ENCODE measurements around the gene PRR18. TPM values are rescaled to one million over a fixed set of nuclear protein-coding genes. Genes with fewer than 3 reads are reported as not detected.
A peak's percentile ranks its signal among the peaks of the same experiment; 100 is the strongest.

The PRR18 gene
- total and polyA plus RNA-seq, 2 of the 8 experiments (the other 6 are each of a cell fraction or from before 2014, with no cell fraction given) = 0.08 to 0.19 TPM

- peak overlapping the region; percentile 49; the same call in 1 of the 2 replicates for H2AFZ ChIP-seq (ENCODE audit: low read length)
- peak overlapping the region; percentile 94 for H2BK12ac ChIP-seq (ENCODE audit: low read depth, low read length)
- H3K4me2 ChIP-seq (ENCODE audit: insufficient read depth in 1 of 2, low read depth in 2 of 2, low read length in 2 of 2) = no peak overlapping the region
- H2BK20ac ChIP-seq (ENCODE audit: low read length) = no peak overlapping the region
- H3K4me3 ChIP-seq (ENCODE audit: extremely low read depth in 1 of 4, insufficient read depth in 2 of 4, low read depth in 3 of 4, low read length in 4 of 4) = no peak overlapping the region
- ChIA-PET CTCF (ENCODE audit: partially characterized antibody) (interaction anchor here (0.7 to 8.2 kb wide), 18 partner anchors 8 to 150 kb away, joined by 3 to 120 read pairs (median 4); no protein-coding TSS in a partner anchor), POLR2A (ENCODE audit: partially characterized antibody) (no interaction called here)
- no peak overlapping the region for H3K4ac ChIP-seq (replicated peaks; ENCODE audit: insufficient read length, low read depth, low read length)
- H3K79me2 ChIP-seq (ENCODE audit: control insufficient read depth in 1 of 2, insufficient read depth in 2 of 2, low read length in 2 of 2) = no peaks in the 10 kb centered on the region
- H4K8ac ChIP-seq (ENCODE audit: extremely low read depth, insufficient read depth, low read length) = no peak overlapping the region; the same call in 1 of the 2 replicates
- no peak overlapping the region for H3K9ac ChIP-seq (replicated peaks in 1 of 4; ENCODE audit: extremely low read depth in 1 of 4, low read depth in 3 of 4, low read length in 3 of 4)
- no peak overlapping the region for H2AK5ac ChIP-seq (ENCODE audit: low read depth, low read length)
- H2BK15ac ChIP-seq (ENCODE audit: low read length) = no peak overlapping the region
- peaks cover 24 to 49% (median 45%) of the 10 kb centered on the region in 4 experiments for H3K27me3 ChIP-seq (replicated peaks in 1 of 4; ENCODE audit: control insufficient read depth in 3 of 4, extremely low read depth in 1 of 4, insufficient read depth in 3 of 4, low read length in 3 of 4)
- H4K20me1 ChIP-seq (replicated peaks in 1 of 2; ENCODE audit: control insufficient read depth in 1 of 2, insufficient read depth in 2 of 2, low read length in 2 of 2) = peaks cover 0 to 3% of the 10 kb centered on the region in 2 experiments
- no peaks in the 10 kb centered on the region; a peak in 1 of 4 replicates for H3K9me3 ChIP-seq (ENCODE audit: insufficient read depth in 2 of 2, low read depth in 1 of 2, low read length in 1 of 2)
- peaks cover 7% of the 10 kb centered on the region; the same call in 1 of the 2 replicates for H3K23me2 ChIP-seq (ENCODE audit: low read depth, low read length)
- no peak overlapping the region for H4K5ac ChIP-seq (ENCODE audit: insufficient read length, low read depth, low read length)
- DNase-seq (ENCODE audit: low read depth in 1 of 2, low spot score in 2 of 2) (peak in 1 of 2 experiments; percentile 39), FAIRE-seq (no peak)
- no peak overlapping the region for H3K23ac ChIP-seq (ENCODE audit: insufficient read length)
- H3K14ac ChIP-seq (ENCODE audit: insufficient read length) = no peak overlapping the region
- H3K56ac ChIP-seq (replicated peaks; ENCODE audit: insufficient read length, low read depth, low read length) = no peak overlapping the region
- no peaks in the 10 kb centered on the region for H3K36me3 ChIP-seq (ENCODE audit: control insufficient read depth in 2 of 4, insufficient read depth in 4 of 4, low read length in 3 of 4)
- H3K18ac ChIP-seq (ENCODE audit: extremely low read depth, low read length) = no peak overlapping the region
- H3K27ac ChIP-seq (ENCODE audit: low read depth, low read length) = no peak overlapping the region
- WGBS, 2 experiments (ENCODE audit: extremely low coverage in 1 of 2, insufficient coverage in 1 of 2, insufficient read length in 1 of 2, insufficient replicate concordance in 2 of 2, low coverage in 1 of 2, low lambda C conversion rate in 2 of 2, missing lambda C conversion rate in 1 of 2) = 89% methylated on average over 12 of the region's 12 CpGs; no CpG with 5 or more reads in 1 of the 2 experiments
- H2BK120ac ChIP-seq (replicated peaks; ENCODE audit: low read depth, low read length) = no peak overlapping the region
- H3K4me1 ChIP-seq (replicated peaks in 1 of 4; ENCODE audit: control insufficient read depth in 3 of 4, insufficient read depth in 4 of 4, low read length in 3 of 4) = peaks cover 0 to 10% (median 4%) of the 10 kb centered on the region in 4 experiments; a peak in 4 of 7 replicates
- H2BK5ac ChIP-seq (ENCODE audit: low read depth, low read length) = no peak overlapping the region
- no peaks in the 10 kb centered on the region for H3K79me1 ChIP-seq (ENCODE audit: low read depth, low read length)
- H4K91ac ChIP-seq (replicated peaks; ENCODE audit: insufficient read length, low read length) = no peak overlapping the region
- no peak for TF ChIP-seq BACH1 (IDR thresholded peaks at IDR 0.05; ENCODE audit: low read length)
- no peak for TF ChIP-seq SIRT6 (IDR thresholded peaks at IDR 0.05; ENCODE audit: low read length)
- no peak for TF ChIP-seq MAFK (IDR thresholded peaks at IDR 0.05; ENCODE audit: low read depth, low read length)
- no peak for TF ChIP-seq EP300 (IDR thresholded peaks at IDR 0.05; ENCODE audit: borderline replicate concordance in 1 of 2, low read depth in 2 of 2, low read length in 2 of 2)
- no peak for TF ChIP-seq ATF2 (IDR thresholded peaks at IDR 0.05; ENCODE audit: low read length)
- no peak for TF ChIP-seq RAD21 (IDR thresholded peaks at IDR 0.05 in 1 of 2, conservative IDR thresholded peaks at IDR 0.05 in 1 of 2; ENCODE audit: low read depth in 2 of 2, low read length in 2 of 2)
- TF ChIP-seq RFX5 (IDR thresholded peaks at IDR 0.05; ENCODE audit: borderline replicate concordance, low read depth, low read length) = no peak
- no peak for TF ChIP-seq SP1 (IDR thresholded peaks at IDR 0.05; ENCODE audit: low read depth, low read length)
- no peak for TF ChIP-seq SP4 (IDR thresholded peaks at IDR 0.05; ENCODE audit: low read length)
- TF ChIP-seq ATF3 (IDR thresholded peaks at IDR 0.05; ENCODE audit: insufficient read depth, low read depth, low read length) = no peak
- no peak for TF ChIP-seq BCL11A (IDR thresholded peaks at IDR 0.05; ENCODE audit: low read depth in 2 of 2, low read length in 2 of 2)
- no peak for TF ChIP-seq HDAC6 (IDR thresholded peaks at IDR 0.05; ENCODE audit: low read depth, low read length)
Measured at GRCh38 chr6:166310634-166311033, 2.4 kb upstream of the PRR18 start.

All from H1 (cell line).